ENCODE measurements around the gene TNFAIP1. TPM values are rescaled to one million over a fixed set of nuclear protein-coding genes. Genes with fewer than 3 reads are reported as not detected.

TNFAIP1 gene
- total RNA-seq, 1 donor, result 31.8 TPM

- H4K20me1 ChIP-seq (ENCODE audit: insufficient read depth, low read length), result peaks cover 3% of the 10 kb centered on the region
- H3K79me2 ChIP-seq (ENCODE audit: insufficient read depth, low read length), result peaks cover 20% of the 10 kb centered on the region
- no peak for DNase-seq (ENCODE audit: insufficient read length, low spot score, missing footprints)
- no peak overlapping the region for H2AFZ ChIP-seq (ENCODE audit: low read length)
- H3K4me1 ChIP-seq (ENCODE audit: insufficient read depth, low read length), result peaks cover 11% of the 10 kb centered on the region
- H3K9me3 ChIP-seq (ENCODE audit: low read depth, low read length), result no peaks in the 10 kb centered on the region
- H3K27me3 ChIP-seq (ENCODE audit: insufficient read depth, low read length), result no peaks in the 10 kb centered on the region
- no peak for TF ChIP-seq CTCF (IDR thresholded peaks at IDR 0.05; ENCODE audit: extremely low read depth, low read depth, low read length)
- H3K4me3 ChIP-seq (ENCODE audit: insufficient read depth, low read length), result no peak overlapping the region
- H3K36me3 ChIP-seq (ENCODE audit: insufficient read depth, low read length), result peaks cover 22% of the 10 kb centered on the region
- H3K27ac ChIP-seq (ENCODE audit: low read depth, low read length), result no peak overlapping the region
- no peak overlapping the region for H3K4me2 ChIP-seq (ENCODE audit: insufficient read depth, low read length)
These were observed 11.3 kb upstream of the TNFAIP1 start for GRCh38 chr17:28324267-28324745.

GRCh38 chr17:28324781-28325180, 10.8 kb upstream of the TNFAIP1 start:
- DNase-seq (ENCODE audit: insufficient read length, low spot score, missing footprints), result no peak
- H3K79me2 ChIP-seq (ENCODE audit: insufficient read depth, low read length), result peaks cover 17% of the 10 kb centered on the region
- H2AFZ ChIP-seq (ENCODE audit: low read length), result peak overlapping the region; percentile 10
- no peaks in the 10 kb centered on the region for H3K27me3 ChIP-seq (ENCODE audit: insufficient read depth, low read length)
- H3K9me3 ChIP-seq (ENCODE audit: low read depth, low read length), result no peaks in the 10 kb centered on the region
- H3K36me3 ChIP-seq (ENCODE audit: insufficient read depth, low read length), result peaks cover 25% of the 10 kb centered on the region
- no peak overlapping the region for H3K27ac ChIP-seq (ENCODE audit: low read depth, low read length)
- H3K4me2 ChIP-seq (ENCODE audit: insufficient read depth, low read length), result no peak overlapping the region
- H3K4me1 ChIP-seq (ENCODE audit: insufficient read depth, low read length), result peaks cover 6% of the 10 kb centered on the region
- no peak overlapping the region for H3K4me3 ChIP-seq (ENCODE audit: insufficient read depth, low read length)
- no peak for TF ChIP-seq CTCF (IDR thresholded peaks at IDR 0.05; ENCODE audit: extremely low read depth, low read depth, low read length)
- H4K20me1 ChIP-seq (ENCODE audit: insufficient read depth, low read length), result peaks cover 5% of the 10 kb centered on the region

- no peak overlapping the region for H3K4me3 ChIP-seq (ENCODE audit: insufficient read depth, low read length)
- peaks cover 2% of the 10 kb centered on the region for H3K4me1 ChIP-seq (ENCODE audit: insufficient read depth, low read length)
- peaks cover 25% of the 10 kb centered on the region for H3K36me3 ChIP-seq (ENCODE audit: insufficient read depth, low read length)
- peaks cover 5% of the 10 kb centered on the region for H4K20me1 ChIP-seq (ENCODE audit: insufficient read depth, low read length)
- H3K27me3 ChIP-seq (ENCODE audit: insufficient read depth, low read length), result no peaks in the 10 kb centered on the region
- TF ChIP-seq CTCF (IDR thresholded peaks at IDR 0.05; ENCODE audit: extremely low read depth, low read depth, low read length), result no peak
- no peak overlapping the region for H3K4me2 ChIP-seq (ENCODE audit: insufficient read depth, low read length)
- DNase-seq (ENCODE audit: insufficient read length, low spot score, missing footprints), result no peak
- H2AFZ ChIP-seq (ENCODE audit: low read length), result peak overlapping the region; percentile 10
- H3K9me3 ChIP-seq (ENCODE audit: low read depth, low read length), result no peaks in the 10 kb centered on the region
- no peak overlapping the region for H3K27ac ChIP-seq (ENCODE audit: low read depth, low read length)
- H3K79me2 ChIP-seq (ENCODE audit: insufficient read depth, low read length), result peaks cover 13% of the 10 kb centered on the region
These were observed 10.3 kb upstream of the TNFAIP1 start for GRCh38 chr17:28325211-28325610.

DNA sequence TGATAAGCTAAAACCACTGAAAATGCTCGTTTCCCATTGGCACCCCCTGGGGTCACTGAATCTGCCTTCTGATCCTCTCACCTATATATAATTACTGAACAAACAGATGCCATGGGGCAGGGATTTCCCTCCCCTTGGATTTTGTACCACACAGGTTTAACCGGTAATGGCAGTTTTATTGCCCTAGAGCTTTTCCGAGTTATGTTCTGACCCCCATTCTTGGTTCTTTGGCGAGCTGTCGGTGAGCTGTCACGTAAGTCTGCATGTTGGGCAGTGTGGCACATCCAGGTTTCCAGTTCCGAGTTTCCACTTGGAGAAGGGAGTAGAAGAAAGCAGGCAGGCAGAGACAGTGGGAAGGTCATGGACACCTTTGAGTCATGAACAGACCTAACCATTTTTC, 9.4 kb upstream of the TNFAIP1 start:
- Histone ChIP-seq H3K27me3 (ENCODE audit: insufficient read depth, low read length) (no peaks in the 10 kb centered on the region), H3K4me2 (ENCODE audit: insufficient read depth, low read length) (no peak overlapping the region), H2AFZ (ENCODE audit: low read length) (no peak overlapping the region), H4K20me1 (ENCODE audit: insufficient read depth, low read length) (peaks cover 5% of the 10 kb centered on the region), H3K36me3 (ENCODE audit: insufficient read depth, low read length) (peaks cover 34% of the 10 kb centered on the region), H3K27ac (ENCODE audit: low read depth, low read length) (no peak overlapping the region), H3K4me1 (ENCODE audit: insufficient read depth, low read length) (no peaks in the 10 kb centered on the region), H3K4me3 (ENCODE audit: insufficient read depth, low read length) (no peak overlapping the region), H3K9me3 (ENCODE audit: low read depth, low read length) (no peaks in the 10 kb centered on the region), H3K79me2 (ENCODE audit: insufficient read depth, low read length) (peaks cover 14% of the 10 kb centered on the region)
- TF ChIP-seq CTCF (IDR thresholded peaks at IDR 0.05; ENCODE audit: extremely low read depth, low read depth, low read length), result no peak
- no peak for DNase-seq (ENCODE audit: insufficient read length, low spot score, missing footprints)
